ENCODE results near the gene ILK. TPM values are rescaled to one million over a fixed set of nuclear protein-coding genes. Genes with fewer than 3 reads are reported as not detected.

ILK gene
- total and polyA plus RNA-seq, 10 donors = 71.4 to 194 (median 126) TPM

GRCh38 chr11:6656936-6657335, 53.4 kb downstream of the ILK start:
- no peak overlapping the region for H3K4me3 ChIP-seq
- WGBS, 5 donors = 85 to 96% (median 89%) methylated on average over 5 of the region's 5 CpGs

GRCh38 chr11:6657346-6657745, 53.8 kb downstream of the ILK start:
- no peak for DNase-seq
- H3K4me3 ChIP-seq = no peak overlapping the region
- 68 to 100% (median 84%) methylated on average over 1 of the region's 1 CpG for WGBS, 5 donors
- no peak for TF ChIP-seq POLR2A (IDR thresholded peaks at IDR 0.05)
- no peak for TF ChIP-seq CTCF (IDR thresholded peaks at IDR 0.05 in 8 of 11, conservative IDR thresholded peaks at IDR 0.05 in 3 of 11)
- no peak for TF ChIP-seq POLR2AphosphoS5 (IDR thresholded peaks at IDR 0.05)
- H3K4me1 ChIP-seq = peaks cover 0 to 39% (median 25%) of the 10 kb centered on the region in 6 donors
- intact Hi-C loops (cut with DNase I; ENCODE audit: low total_unique reads) = no loop called here
- H3K27me3 ChIP-seq (replicated peaks in 1 of 7) = peaks cover 0 to 24% (median 0%) of the 10 kb centered on the region in 7 donors
- H3K9me3 ChIP-seq = no peaks in the 10 kb centered on the region
- H3K27ac ChIP-seq = no peak overlapping the region
- no peaks in the 10 kb centered on the region for H3K36me3 ChIP-seq

More at GRCh38 chr11:6656936-6657335, 53.4 kb downstream of the ILK start:
- H3K36me3 ChIP-seq = no peaks in the 10 kb centered on the region
- no peak for DNase-seq
- TF ChIP-seq POLR2A (IDR thresholded peaks at IDR 0.05) = no peak
- no peak for TF ChIP-seq CTCF (IDR thresholded peaks at IDR 0.05 in 8 of 11, conservative IDR thresholded peaks at IDR 0.05 in 3 of 11)
- no peak for TF ChIP-seq POLR2AphosphoS5 (IDR thresholded peaks at IDR 0.05)
- peaks cover 0 to 24% (median 0%) of the 10 kb centered on the region in 7 donors for H3K27me3 ChIP-seq (replicated peaks in 1 of 7)
- no peak overlapping the region for H3K27ac ChIP-seq
- no peaks in the 10 kb centered on the region for H3K9me3 ChIP-seq
- intact Hi-C loops (cut with DNase I; ENCODE audit: low total_unique reads) = no loop called here
- H3K4me1 ChIP-seq = peaks cover 0 to 43% (median 26%) of the 10 kb centered on the region in 6 donors

DNA sequence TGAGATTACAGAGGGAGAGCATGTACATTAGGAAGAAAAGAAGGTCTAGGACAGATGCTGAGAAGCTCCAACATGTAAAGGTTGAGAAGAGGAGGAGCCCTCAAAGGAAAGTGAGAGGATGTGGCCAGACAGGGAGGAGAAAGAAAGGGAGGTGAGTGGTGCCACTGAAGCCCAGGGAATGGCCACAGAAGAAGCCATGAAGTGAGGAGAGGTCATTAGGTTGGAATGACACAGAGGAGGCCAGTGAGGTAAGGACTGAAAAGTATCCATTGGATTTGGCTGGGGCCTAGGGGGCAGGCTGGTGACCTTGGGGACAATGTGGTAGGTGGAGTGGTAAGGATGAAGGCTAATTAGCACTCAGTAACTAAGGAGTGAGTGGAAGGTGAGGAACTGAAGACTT, 55.1 kb downstream of the ILK start:
- Histone ChIP-seq H3K9me3 (no peaks in the 10 kb centered on the region), H3K36me3 (no peaks in the 10 kb centered on the region), H3K4me1 (peaks cover 0 to 26% (median 16%) of the 10 kb centered on the region in 6 donors), H3K4me3 (no peak overlapping the region), H3K27me3 (replicated peaks in 1 of 7) (peaks cover 0 to 24% (median 0%) of the 10 kb centered on the region in 7 donors), H3K27ac (no peak overlapping the region)
- intact Hi-C loops (cut with DNase I; ENCODE audit: low total_unique reads) = no loop called here
- no peak for DNase-seq
- TF ChIP-seq CTCF (IDR thresholded peaks at IDR 0.05 in 8 of 11, conservative IDR thresholded peaks at IDR 0.05 in 3 of 11) = no peak
- no peak for TF ChIP-seq POLR2A (IDR thresholded peaks at IDR 0.05)
- no peak for TF ChIP-seq POLR2AphosphoS5 (IDR thresholded peaks at IDR 0.05)

Other genes starting within 250 kb of the ILK start
- gene SMPD1, start 213.3 kb upstream of the ILK start, total RNA-seq = 10 to 100 TPM; 21.9 to 33.8 (median 27.7) TPM
- 10 to 100 TPM; 23.8 to 28.9 (median 24.2) TPM for gene SMPD1, start 213.3 kb upstream of the ILK start, polyA plus RNA-seq
- gene APBB1, start 184.7 kb upstream of the ILK start, total RNA-seq = 10 to 100 TPM; 23.5 to 42.4 (median 27.3) TPM
- gene APBB1, start 184.7 kb upstream of the ILK start, polyA plus RNA-seq = 10 to 100 TPM; 18.6 to 25.9 (median 22.2) TPM
- 1 to 10 TPM in 6 of 7 donors, not detected in 1; 1.0 to 3.8 (median 2.8) TPM for gene HPX, start 162.8 kb upstream of the ILK start, total RNA-seq
- gene HPX, start 162.8 kb upstream of the ILK start, polyA plus RNA-seq = 1 to 10 TPM in 1 of 3 donors, under 1 TPM in 2; 0.65 to 1.4 (median 0.83) TPM
- gene TRIM3, start 129.8 kb upstream of the ILK start, total RNA-seq = 10 to 100 TPM; 11.3 to 27.6 (median 19.9) TPM
- 1 to 10 TPM; 6.3 to 8.1 (median 6.8) TPM for gene TRIM3, start 129.8 kb upstream of the ILK start, polyA plus RNA-seq
- 10 to 100 TPM; 29.8 to 72.7 (median 37.1) TPM for gene ARFIP2, start 122.4 kb upstream of the ILK start, total RNA-seq
- gene ARFIP2, start 122.4 kb upstream of the ILK start, polyA plus RNA-seq = 10 to 100 TPM; 23.4 to 36.5 (median 35.8) TPM
- gene TIMM10B, start 122.3 kb upstream of the ILK start, total RNA-seq = 10 to 100 TPM; 32.7 to 71.3 (median 46.9) TPM
- gene TIMM10B, start 122.3 kb upstream of the ILK start, polyA plus RNA-seq = 10 to 100 TPM; 10.7 to 33.8 (median 19.8) TPM
- gene DNHD1, start 106.5 kb upstream of the ILK start, total RNA-seq = 10 to 100 TPM; 19.0 to 40.7 (median 27.6) TPM
- 10 to 100 TPM in 2 of 3 donors, 1 to 10 TPM in 1; 6.0 to 17.0 (median 15.1) TPM for gene DNHD1, start 106.5 kb upstream of the ILK start, polyA plus RNA-seq
- gene RRP8, start 158 bp upstream of the ILK start, total RNA-seq = 10 to 100 TPM; 17.0 to 26.0 (median 22.7) TPM
- gene RRP8, start 158 bp upstream of the ILK start, polyA plus RNA-seq = 10 to 100 TPM; 23.7 to 28.4 (median 26.5) TPM
- 100 to 1,000 TPM; 133 to 159 (median 148) TPM for gene TAF10, start 8.4 kb downstream of the ILK start, total RNA-seq
- 100 to 1,000 TPM; 103 to 151 (median 140) TPM for gene TAF10, start 8.4 kb downstream of the ILK start, polyA plus RNA-seq
- gene TPP1, start 15.6 kb downstream of the ILK start, total RNA-seq = 100 to 1,000 TPM; 159 to 306 (median 232) TPM
- 10 to 100 TPM; 54.9 to 61.6 (median 60.6) TPM for gene TPP1, start 15.6 kb downstream of the ILK start, polyA plus RNA-seq
- 10 to 100 TPM; 29.8 to 58.8 (median 43.4) TPM for gene DCHS1, start 52.0 kb downstream of the ILK start, total RNA-seq
- gene DCHS1, start 52.0 kb downstream of the ILK start, polyA plus RNA-seq = 1 to 10 TPM; 1.9 to 7.6 (median 3.1) TPM
- gene MRPL17, start 79.6 kb downstream of the ILK start, total RNA-seq = 10 to 100 TPM; 31.1 to 74.7 (median 41.1) TPM
- 10 to 100 TPM; 41.7 to 70.2 (median 52.9) TPM for gene MRPL17, start 79.6 kb downstream of the ILK start, polyA plus RNA-seq
- gene OR2AG2, start 168.2 kb downstream of the ILK start, total RNA-seq = under 1 TPM in 5 of 7 donors, not detected in 2; 0.15 to 0.34 (median 0.20) TPM
- gene OR2AG2, start 168.2 kb downstream of the ILK start, polyA plus RNA-seq = under 1 TPM in 1 of 3 donors, not detected in 2; 0.03 TPM
- gene OR2AG1, start 179.2 kb downstream of the ILK start, total RNA-seq = under 1 TPM in 2 of 7 donors, not detected in 5; 0.20 to 0.26 TPM
- not detected for gene OR2AG1, start 179.2 kb downstream of the ILK start, polyA plus RNA-seq
- under 1 TPM; 0.07 to 0.85 (median 0.39) TPM for gene OR6A2, start 195.9 kb downstream of the ILK start, total RNA-seq
- not detected for gene OR6A2, start 195.9 kb downstream of the ILK start, polyA plus RNA-seq
- not detected for gene OR10A5, start 241.9 kb downstream of the ILK start, total RNA-seq
- gene OR10A5, start 241.9 kb downstream of the ILK start, polyA plus RNA-seq = not detected